Testis (tissue), 3 donors: ENCODE data around the gene MCM10. TPM values are rescaled to one million over a fixed set of nuclear protein-coding genes. Genes with fewer than 3 reads are reported as not detected.

Experiments used
- DNase-seq: peaks from one replicate; pipeline ENCODE4 v3.0.0-alpha.2; 2019
- H3K27ac ChIP-seq, 2 donors: fragments of 200-600 bp; sonication (generic); one replicate each; pipeline ENCODE4 v1.5.1; 2019
- H3K27me3 ChIP-seq: fragments of 200-600 bp; sonication (generic); one replicate; pipeline ENCODE4 v1.5.1; 2019
- H3K36me3 ChIP-seq: fragments of 200-600 bp; sonication (generic); one replicate; pipeline ENCODE4 v1.5.1; 2017; ENCODE audit warnings: low read depth; ENCODE audit errors: missing control alignments
- H3K4me1 ChIP-seq: fragments of 200-600 bp; sonication (generic); one replicate; pipeline ENCODE4 v1.5.1; 2019
- H3K4me3 ChIP-seq, 2 donors: fragments of 200-600 bp; sonication (generic); one replicate each; pipeline ENCODE4 v1.5.1; 2017 to 2019
- H3K9me3 ChIP-seq: fragments of 200-600 bp; sonication (generic); one replicate; pipeline ENCODE4 v1.5.1; 2017
- POLR2A ChIP-seq: fragments of 450-650 bp; IDR thresholded peaks from one replicate; pipeline ENCODE4 v1.6.1; 2017; ENCODE audit warnings: antibody characterized with exemption, mild to moderate bottlenecking, moderate library complexity
- WGBS, 2 donors: methylation state at CpG; one replicate each; pipeline ENCODE4 v1.1.5; 2018; 5-methylcytosine and 5-hydroxymethylcytosine counted together
- intact Hi-C: fragments of 100-400 bp; cut with DNase I; formaldehyde crosslinking; loops from one replicate; pipeline ENCODE4 v1.15.1; 2023; ENCODE audit warnings: low total_unique reads
- polyA plus RNA-seq: library from polyadenylated mRNA; stranded (reverse); fragments of 350-450 nt; fragmentation: Illumina TruSeq; extraction: RNeasy Lipid Tissue Mini Kit (QIAGEN cat#74804); gene quantifications from one replicate; pipeline ENCODE4 v1.2.3, GENCODE V29; 2014; ENCODE audit warnings: low read depth, low replicate concordance; ENCODE audit not compliant: insufficient read depth
- total RNA-seq, 2 donors: library from RNA; depleted of rRNA; stranded (reverse); fragments of >200 nt; gene quantifications; one replicate each; pipeline ENCODE4 v1.2.3, GENCODE V29; 2016
- TF ChIP-seq, protein P1 (sequence below), 3 experiments: fragments of 450-650 bp in 2 of 3; fragments of 200-600 bp in 1 of 3; sonication (generic) in 1 of 3; IDR thresholded peaks; one replicate each; pipeline ENCODE4 v1.5.1; 2016 to 2019; ENCODE audit warnings: antibody characterized with exemption in 3 of 3, mild to moderate bottlenecking in 2 of 3, moderate library complexity in 1 of 3

Gene MCM10
- total and polyA plus RNA-seq, 3 donors from 2014 or later, result 2.0 to 5.3 (median 2.1) TPM

- no peak overlapping the region for H3K4me3 ChIP-seq
- intact Hi-C loops, result no loop called here
- H3K9me3 ChIP-seq, result no peaks in the 10 kb centered on the region
- no peaks in the 10 kb centered on the region for H3K27me3 ChIP-seq
- H3K27ac ChIP-seq, result no peak overlapping the region
- no peaks in the 10 kb centered on the region for H3K4me1 ChIP-seq
- no peak for TF ChIP-seq POLR2A
- TF ChIP-seq, protein P1, sequence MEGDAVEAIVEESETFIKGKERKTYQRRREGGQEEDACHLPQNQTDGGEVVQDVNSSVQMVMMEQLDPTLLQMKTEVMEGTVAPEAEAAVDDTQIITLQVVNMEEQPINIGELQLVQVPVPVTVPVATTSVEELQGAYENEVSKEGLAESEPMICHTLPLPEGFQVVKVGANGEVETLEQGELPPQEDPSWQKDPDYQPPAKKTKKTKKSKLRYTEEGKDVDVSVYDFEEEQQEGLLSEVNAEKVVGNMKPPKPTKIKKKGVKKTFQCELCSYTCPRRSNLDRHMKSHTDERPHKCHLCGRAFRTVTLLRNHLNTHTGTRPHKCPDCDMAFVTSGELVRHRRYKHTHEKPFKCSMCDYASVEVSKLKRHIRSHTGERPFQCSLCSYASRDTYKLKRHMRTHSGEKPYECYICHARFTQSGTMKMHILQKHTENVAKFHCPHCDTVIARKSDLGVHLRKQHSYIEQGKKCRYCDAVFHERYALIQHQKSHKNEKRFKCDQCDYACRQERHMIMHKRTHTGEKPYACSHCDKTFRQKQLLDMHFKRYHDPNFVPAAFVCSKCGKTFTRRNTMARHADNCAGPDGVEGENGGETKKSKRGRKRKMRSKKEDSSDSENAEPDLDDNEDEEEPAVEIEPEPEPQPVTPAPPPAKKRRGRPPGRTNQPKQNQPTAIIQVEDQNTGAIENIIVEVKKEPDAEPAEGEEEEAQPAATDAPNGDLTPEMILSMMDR (IDR thresholded peaks at IDR 0.05), result no peak
- no peak for DNase-seq
- WGBS, 2 donors, result 98 to 100% methylated on average over 2 of the region's 2 CpGs
- H3K36me3 ChIP-seq, result no peaks in the 10 kb centered on the region
Observed at GRCh38 chr10:13173616-13174015, 12.3 kb downstream of the MCM10 start.

GRCh38 chr10:13180788-13181187, 19.4 kb downstream of the MCM10 start:
- 97 to 98% methylated on average over 4 of the region's 4 CpGs for whole genome bisulfite sequencing, 2 donors
- Histone ChIP-seq H3K27ac (no peak overlapping the region), H3K36me3 (no peaks in the 10 kb centered on the region), H3K4me1 (no peaks in the 10 kb centered on the region), H3K9me3 (no peaks in the 10 kb centered on the region), H3K4me3 (no peak overlapping the region), H3K27me3 (no peaks in the 10 kb centered on the region)
- intact Hi-C loops, result no loop called here
- no peak for DNase-seq
- TF ChIP-seq, protein P1 (IDR thresholded peaks at IDR 0.05), result no peak
- no peak for TF ChIP-seq POLR2A

- TF ChIP-seq POLR2A, result no peak
- TF ChIP-seq, protein P1 (IDR thresholded peaks at IDR 0.05), result no peak
- WGBS, 2 donors, result 86 to 91% methylated on average over 1 of the region's 1 CpG
- no peaks in the 10 kb centered on the region for H3K36me3 ChIP-seq
- no peaks in the 10 kb centered on the region for H3K4me1 ChIP-seq
- H3K4me3 ChIP-seq, result no peak overlapping the region
- H3K9me3 ChIP-seq, result no peaks in the 10 kb centered on the region
- DNase-seq, result no peak
- no peak overlapping the region for H3K27ac ChIP-seq
- intact Hi-C loops, result no loop called here
- H3K27me3 ChIP-seq, result no peaks in the 10 kb centered on the region
Observed at GRCh38 chr10:13182424-13182823, 21.1 kb downstream of the MCM10 start.

GRCh38 chr10:13183625-13184024, 22.3 kb downstream of the MCM10 start:
- Histone ChIP-seq H3K4me1 (no peaks in the 10 kb centered on the region), H3K36me3 (no peaks in the 10 kb centered on the region), H3K27ac (no peak overlapping the region), H3K27me3 (no peaks in the 10 kb centered on the region), H3K4me3 (no peak overlapping the region), H3K9me3 (no peaks in the 10 kb centered on the region)
- TF ChIP-seq, protein P1 (IDR thresholded peaks at IDR 0.05), result no peak
- TF ChIP-seq POLR2A, result no peak
- no peak for DNase-seq
- 82 to 90% methylated on average over 5 of the region's 5 CpGs for WGBS, 2 donors
- intact Hi-C loops, result no loop called here

- Histone ChIP-seq H3K4me3 (no peak overlapping the region), H3K9me3 (no peaks in the 10 kb centered on the region), H3K27me3 (no peaks in the 10 kb centered on the region), H3K36me3 (no peaks in the 10 kb centered on the region), H3K27ac (no peak overlapping the region), H3K4me1 (no peaks in the 10 kb centered on the region)
- no peak for DNase-seq
- WGBS, 2 donors, result 71 to 100% methylated on average over 2 of the region's 2 CpGs
- no peak for TF ChIP-seq POLR2A
- TF ChIP-seq, protein P1 (IDR thresholded peaks at IDR 0.05), result no peak
- intact Hi-C loops, result no loop called here
Observed at GRCh38 chr10:13184276-13184675, 22.9 kb downstream of the MCM10 start.
